ENCODE measurements around the gene ASCL2. TPM values are rescaled to one million over a fixed set of nuclear protein-coding genes. Genes with fewer than 3 reads are reported as not detected.

ASCL2 gene
- total RNA-seq, 1 donor, result not detected

GRCh38 chr11:2235588-2236326 lies 34.6 kb downstream of the ASCL2 start:
- no peak for DNase-seq (ENCODE audit: low read depth)
- TF ChIP-seq, protein P1, sequence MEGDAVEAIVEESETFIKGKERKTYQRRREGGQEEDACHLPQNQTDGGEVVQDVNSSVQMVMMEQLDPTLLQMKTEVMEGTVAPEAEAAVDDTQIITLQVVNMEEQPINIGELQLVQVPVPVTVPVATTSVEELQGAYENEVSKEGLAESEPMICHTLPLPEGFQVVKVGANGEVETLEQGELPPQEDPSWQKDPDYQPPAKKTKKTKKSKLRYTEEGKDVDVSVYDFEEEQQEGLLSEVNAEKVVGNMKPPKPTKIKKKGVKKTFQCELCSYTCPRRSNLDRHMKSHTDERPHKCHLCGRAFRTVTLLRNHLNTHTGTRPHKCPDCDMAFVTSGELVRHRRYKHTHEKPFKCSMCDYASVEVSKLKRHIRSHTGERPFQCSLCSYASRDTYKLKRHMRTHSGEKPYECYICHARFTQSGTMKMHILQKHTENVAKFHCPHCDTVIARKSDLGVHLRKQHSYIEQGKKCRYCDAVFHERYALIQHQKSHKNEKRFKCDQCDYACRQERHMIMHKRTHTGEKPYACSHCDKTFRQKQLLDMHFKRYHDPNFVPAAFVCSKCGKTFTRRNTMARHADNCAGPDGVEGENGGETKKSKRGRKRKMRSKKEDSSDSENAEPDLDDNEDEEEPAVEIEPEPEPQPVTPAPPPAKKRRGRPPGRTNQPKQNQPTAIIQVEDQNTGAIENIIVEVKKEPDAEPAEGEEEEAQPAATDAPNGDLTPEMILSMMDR (IDR thresholded peaks at IDR 0.05; ENCODE audit: insufficient read depth, low read depth, low read length), result no peak

GRCh38 chr11:2234963-2235362 lies 35.4 kb downstream of the ASCL2 start:
- TF ChIP-seq, protein P1 (IDR thresholded peaks at IDR 0.05; ENCODE audit: insufficient read depth, low read depth, low read length), result no peak
- no peak overlapping the region for H3K4me3 ChIP-seq (ENCODE audit: low read depth, low read length)
- DNase-seq (ENCODE audit: low read depth), result no peak

More at GRCh38 chr11:2235588-2236326, 34.6 kb downstream of the ASCL2 start:
- no peak overlapping the region for H3K4me3 ChIP-seq (ENCODE audit: low read depth, low read length)

DNA sequence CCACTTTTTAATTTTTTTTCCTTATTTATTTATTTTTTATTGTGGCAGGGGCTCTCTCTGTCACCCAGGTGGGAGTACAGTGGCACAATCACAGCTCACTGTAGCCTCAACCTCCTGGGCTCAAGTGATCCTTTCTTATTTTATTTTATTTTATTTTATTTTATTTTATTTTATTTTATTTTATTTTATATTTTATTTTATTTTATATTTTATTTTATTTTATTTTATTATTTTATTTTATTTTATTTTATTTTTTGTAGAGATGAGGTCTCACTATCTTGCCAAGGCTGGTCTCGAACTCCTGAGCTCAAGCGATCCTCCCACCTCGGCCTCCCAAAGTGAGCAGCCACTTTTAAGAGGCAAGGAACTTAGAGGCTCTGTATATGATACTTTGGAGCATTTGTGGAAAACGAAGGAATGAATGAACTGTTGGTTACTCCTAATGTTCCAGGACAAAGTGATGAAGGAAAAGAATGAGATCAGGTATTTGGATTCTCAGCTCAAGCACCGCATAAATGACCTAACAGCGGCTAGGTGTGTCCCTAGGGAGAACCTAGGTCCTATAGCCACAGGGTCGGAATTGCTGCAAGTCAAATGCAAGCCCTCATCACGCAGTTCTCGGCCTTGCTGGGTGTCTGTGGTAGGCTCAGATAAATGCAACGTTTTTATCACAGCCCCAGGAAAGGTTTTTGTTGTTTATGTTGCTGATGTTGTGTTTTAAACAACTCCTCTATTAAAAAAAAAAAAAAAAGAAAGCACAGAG lies 36.5 kb downstream of the ASCL2 start:
- H3K4me3 ChIP-seq (ENCODE audit: low read depth, low read length), result no peak overlapping the region
- DNase-seq (ENCODE audit: low read depth), result no peak
- TF ChIP-seq, protein P1 (IDR thresholded peaks at IDR 0.05; ENCODE audit: insufficient read depth, low read depth, low read length), result no peak

GRCh38 chr11:2229713-2230297 lies 40.6 kb downstream of the ASCL2 start:
- no peak for DNase-seq (ENCODE audit: low read depth)
- H3K4me3 ChIP-seq (ENCODE audit: low read depth, low read length), result no peak overlapping the region
- TF ChIP-seq, protein P1 (IDR thresholded peaks at IDR 0.05; ENCODE audit: insufficient read depth, low read depth, low read length), result no peak

GRCh38 chr11:2224254-2224653 lies 46.1 kb downstream of the ASCL2 start:
- TF ChIP-seq, protein P1 (IDR thresholded peaks at IDR 0.05; ENCODE audit: insufficient read depth, low read depth, low read length), result no peak
- H3K4me3 ChIP-seq (ENCODE audit: low read depth, low read length), result no peak overlapping the region

DNA sequence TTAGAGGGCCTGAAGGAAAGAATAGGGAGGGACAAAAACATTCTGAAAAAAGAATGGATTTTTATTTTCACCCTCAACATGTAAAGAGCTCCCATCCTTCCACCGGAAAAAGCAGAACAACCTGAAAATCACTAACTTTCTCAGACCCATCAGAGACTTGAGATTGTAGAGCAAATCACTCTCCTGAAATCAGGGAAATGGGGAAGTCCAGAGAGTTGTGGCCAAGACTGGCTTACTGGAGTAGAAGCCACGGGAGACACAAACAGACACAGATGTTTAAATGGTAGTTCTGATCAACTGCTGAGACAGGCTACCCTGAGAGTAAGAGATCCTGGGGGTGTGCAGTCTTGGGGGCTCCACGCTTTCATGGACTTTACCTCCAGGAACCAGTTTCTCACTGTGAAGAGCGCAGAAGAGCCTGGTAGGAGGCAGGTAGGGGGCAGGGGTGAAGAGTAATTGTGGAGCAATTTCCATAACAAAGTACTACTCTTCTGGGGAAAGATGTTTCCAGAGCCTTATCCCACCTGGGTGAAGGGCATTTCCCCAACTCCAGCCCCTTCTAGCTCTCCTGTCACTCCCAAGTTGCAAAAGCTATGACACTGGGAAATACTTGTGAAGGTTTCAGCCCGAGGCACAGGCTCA lies 47.1 kb downstream of the ASCL2 start:
- no peak overlapping the region for H3K4me3 ChIP-seq (ENCODE audit: low read depth, low read length)
- no peak for DNase-seq (ENCODE audit: low read depth)
- TF ChIP-seq, protein P1 (IDR thresholded peaks at IDR 0.05; ENCODE audit: insufficient read depth, low read depth, low read length), result no peak

More at GRCh38 chr11:2224254-2224653, 46.1 kb downstream of the ASCL2 start:
- no peak for DNase-seq (ENCODE audit: low read depth)
